PFSK-1 (cell line): Measurements from ENCODE around the gene CASTOR1.

ENCODE experiments used
- FOXP2 ChIP-seq: optimal IDR thresholded peaks from 2 replicates; pipeline ENCODE3; 2011; ENCODE audit warnings: borderline replicate concordance, control low read depth, inconsistent platforms; ENCODE audit not compliant: insufficient read depth; ENCODE audit errors: extremely low read length, extremely low read depth
- POLR2AphosphoS5 ChIP-seq: IDR thresholded peaks from 2 replicates; pipeline ENCODE4 v1.6.1; 2012; ENCODE audit warnings: low read depth, mild to moderate bottlenecking, control low read depth, low read length, moderate library complexity
- SIN3A ChIP-seq: IDR thresholded peaks from 2 replicates; pipeline ENCODE4 v1.6.1; 2012; ENCODE audit warnings: mild to moderate bottlenecking, low read length, moderate library complexity, borderline replicate concordance; ENCODE audit not compliant: insufficient read depth
- TAF1 ChIP-seq: IDR thresholded peaks from 2 replicates; pipeline ENCODE4 v1.6.1; 2012; ENCODE audit warnings: low read length, control low read depth, borderline replicate concordance; ENCODE audit not compliant: insufficient read depth
- TF ChIP-seq, protein P1 (sequence below), 2 experiments: IDR thresholded peaks; 2 replicates each; pipeline versions ENCODE4 v1.6.1 to v1.8.0; 2011 to 2012; ENCODE audit warnings: low read depth in 2 of 2, low read length in 2 of 2, control low read depth in 1 of 2, inconsistent platforms in 1 of 2, mild to moderate bottlenecking in 1 of 2, moderate library complexity in 1 of 2; ENCODE audit not compliant: insufficient read depth in 1 of 2

DNA sequence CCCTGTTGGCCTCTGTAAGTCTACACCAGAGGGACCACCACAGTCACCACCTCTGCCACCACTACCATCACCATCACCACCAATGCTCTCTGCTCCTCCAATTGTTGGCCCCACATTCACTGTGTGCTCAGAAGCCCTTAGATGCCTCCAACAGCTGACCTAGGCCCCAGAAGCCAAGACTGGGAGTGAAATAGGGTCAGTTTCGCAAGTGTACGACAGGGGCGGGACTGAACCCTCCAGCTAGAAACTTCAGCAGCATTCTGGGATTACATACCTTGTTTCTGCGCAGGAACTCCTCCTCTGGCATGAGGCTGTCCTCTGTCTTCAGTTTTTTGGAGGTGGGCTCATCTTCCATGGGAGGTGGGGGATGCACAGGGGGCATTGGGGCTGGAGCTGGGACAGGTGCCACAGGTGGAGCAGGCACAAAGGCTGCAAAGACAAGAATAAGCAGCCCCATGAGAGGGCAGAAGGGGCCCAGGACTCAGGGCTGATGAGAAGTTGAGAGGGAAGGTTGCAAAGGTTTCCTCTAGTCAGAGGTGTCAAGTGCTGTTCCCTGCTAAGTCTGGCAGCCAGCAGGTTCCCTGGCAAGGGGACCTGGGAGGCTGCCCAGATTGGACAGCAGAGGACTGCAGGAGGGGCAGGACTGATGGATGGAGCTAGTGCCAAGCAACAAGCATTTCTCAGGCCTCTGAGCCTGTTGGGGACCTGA, 47.6 kb upstream of the CASTOR1 start:
- TF ChIP-seq POLR2AphosphoS5 (no peak), FOXP2 (no peak), SIN3A (no peak), TAF1 (no peak)
- TF ChIP-seq, protein P1, sequence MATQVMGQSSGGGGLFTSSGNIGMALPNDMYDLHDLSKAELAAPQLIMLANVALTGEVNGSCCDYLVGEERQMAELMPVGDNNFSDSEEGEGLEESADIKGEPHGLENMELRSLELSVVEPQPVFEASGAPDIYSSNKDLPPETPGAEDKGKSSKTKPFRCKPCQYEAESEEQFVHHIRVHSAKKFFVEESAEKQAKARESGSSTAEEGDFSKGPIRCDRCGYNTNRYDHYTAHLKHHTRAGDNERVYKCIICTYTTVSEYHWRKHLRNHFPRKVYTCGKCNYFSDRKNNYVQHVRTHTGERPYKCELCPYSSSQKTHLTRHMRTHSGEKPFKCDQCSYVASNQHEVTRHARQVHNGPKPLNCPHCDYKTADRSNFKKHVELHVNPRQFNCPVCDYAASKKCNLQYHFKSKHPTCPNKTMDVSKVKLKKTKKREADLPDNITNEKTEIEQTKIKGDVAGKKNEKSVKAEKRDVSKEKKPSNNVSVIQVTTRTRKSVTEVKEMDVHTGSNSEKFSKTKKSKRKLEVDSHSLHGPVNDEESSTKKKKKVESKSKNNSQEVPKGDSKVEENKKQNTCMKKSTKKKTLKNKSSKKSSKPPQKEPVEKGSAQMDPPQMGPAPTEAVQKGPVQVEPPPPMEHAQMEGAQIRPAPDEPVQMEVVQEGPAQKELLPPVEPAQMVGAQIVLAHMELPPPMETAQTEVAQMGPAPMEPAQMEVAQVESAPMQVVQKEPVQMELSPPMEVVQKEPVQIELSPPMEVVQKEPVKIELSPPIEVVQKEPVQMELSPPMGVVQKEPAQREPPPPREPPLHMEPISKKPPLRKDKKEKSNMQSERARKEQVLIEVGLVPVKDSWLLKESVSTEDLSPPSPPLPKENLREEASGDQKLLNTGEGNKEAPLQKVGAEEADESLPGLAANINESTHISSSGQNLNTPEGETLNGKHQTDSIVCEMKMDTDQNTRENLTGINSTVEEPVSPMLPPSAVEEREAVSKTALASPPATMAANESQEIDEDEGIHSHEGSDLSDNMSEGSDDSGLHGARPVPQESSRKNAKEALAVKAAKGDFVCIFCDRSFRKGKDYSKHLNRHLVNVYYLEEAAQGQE (IDR thresholded peaks at IDR 0.05; ENCODE audit: insufficient read depth in 1 of 2, low read depth in 2 of 2, low read length in 2 of 2), result no peak
